Measurements from ENCODE around the gene ITGA1. TPM values are rescaled to one million over a fixed set of nuclear protein-coding genes. Genes with fewer than 3 reads are reported as not detected.

Gene ITGA1
- total and polyA plus RNA-seq, 5 donors from 2014 or later, result 0.37 TPM; not detected in 4

DNA sequence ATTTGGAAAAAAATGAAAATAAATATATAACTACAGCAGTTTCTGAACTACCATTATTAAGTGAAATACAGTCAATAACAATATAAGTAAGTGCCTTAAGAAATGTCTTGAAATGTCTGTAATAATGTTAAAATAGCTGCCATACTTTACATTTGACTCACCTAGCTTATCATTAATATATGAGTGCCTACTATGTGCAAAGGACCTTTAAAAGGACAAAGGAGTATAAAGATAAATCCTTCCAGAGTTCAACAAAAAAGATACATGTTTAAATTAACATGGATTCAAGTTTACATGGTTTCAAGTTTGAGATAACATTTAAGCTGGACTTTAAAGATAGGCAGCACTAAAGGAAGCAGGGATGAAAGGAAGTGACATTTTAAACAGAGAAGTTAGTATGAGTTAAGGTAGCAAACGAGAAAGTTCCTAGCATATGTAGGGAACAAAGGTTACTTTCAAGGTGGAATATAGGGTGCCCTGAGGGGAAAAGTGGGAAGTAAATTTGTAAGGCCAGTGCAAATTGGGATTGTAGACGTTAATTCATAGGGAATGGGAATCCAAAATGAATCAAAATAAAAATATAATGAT, 8.9 kb downstream of the ITGA1 start:
- no peak overlapping the region for H3K4me3 ChIP-seq (ENCODE audit: low read depth, low read length)
- no peaks in the 10 kb centered on the region for H3K9me3 ChIP-seq (ENCODE audit: control insufficient read depth in 2 of 2, low read length in 2 of 2)
- Mint-ChIP-seq H3K9me3 (no peaks in the 10 kb centered on the region), H3K27ac (peak overlapping the region in 1 of 3 donors; percentile 70), H3K4me1 (peaks cover 15 to 37% (median 24%) of the 10 kb centered on the region in 4 donors), H3K27me3 (peaks cover 29% of the 10 kb centered on the region), H3K4me3 (peak overlapping the region in 2 of 4 donors; percentile 57 to 98), H3K36me3 (no peaks in the 10 kb centered on the region)
- H3K27ac ChIP-seq (ENCODE audit: insufficient read depth, low read length, poor library complexity, severe bottlenecking), result no peak overlapping the region
- DNase-seq, result no peak
- no peak for ATAC-seq (ENCODE audit: low read depth in 2 of 2)
- peaks cover 4% of the 10 kb centered on the region for H3K27me3 ChIP-seq (ENCODE audit: control insufficient read depth, insufficient read depth, low read length)
- H3K4me1 ChIP-seq (ENCODE audit: control insufficient read depth, insufficient read depth, low read length, poor library complexity, severe bottlenecking), result peaks cover 26% of the 10 kb centered on the region
- H3K36me3 ChIP-seq (ENCODE audit: control insufficient read depth, insufficient read depth, low read length), result no peaks in the 10 kb centered on the region

DNA sequence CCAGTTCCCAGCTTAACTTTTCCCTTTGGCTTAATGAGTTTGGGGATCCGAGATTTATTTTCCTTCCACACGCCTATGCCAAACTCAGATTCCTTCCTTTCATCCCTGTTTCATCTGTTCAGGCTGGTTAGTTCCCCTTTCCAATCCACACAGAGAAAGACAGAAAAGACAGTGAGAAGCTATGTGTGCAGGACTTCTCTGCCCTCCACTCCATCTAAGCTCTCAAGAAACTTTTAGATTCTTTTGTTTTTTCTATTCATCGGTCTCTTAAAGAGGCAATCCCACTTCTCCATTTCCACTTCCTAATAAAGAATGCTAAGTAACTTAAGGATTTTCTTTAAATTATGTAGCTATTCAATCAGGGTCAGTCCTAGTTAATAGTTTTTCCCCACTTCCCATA, 11.2 kb downstream of the ITGA1 start:
- Histone ChIP-seq H3K36me3 (ENCODE audit: control insufficient read depth, insufficient read depth, low read length) (no peaks in the 10 kb centered on the region), H3K4me3 (ENCODE audit: low read depth, low read length) (peak overlapping the region; percentile 97), H3K27me3 (ENCODE audit: control insufficient read depth, insufficient read depth, low read length) (no peaks in the 10 kb centered on the region), H3K27ac (ENCODE audit: insufficient read depth, low read length, poor library complexity, severe bottlenecking) (peak overlapping the region; percentile 79), H3K4me1 (ENCODE audit: control insufficient read depth, insufficient read depth, low read length, poor library complexity, severe bottlenecking) (peaks cover 41% of the 10 kb centered on the region), H3K9me3 (ENCODE audit: control insufficient read depth in 2 of 2, low read length in 2 of 2) (no peaks in the 10 kb centered on the region)
- H3K27me3 Mint-ChIP-seq, result peaks cover 12% of the 10 kb centered on the region
- no peaks in the 10 kb centered on the region for H3K9me3 Mint-ChIP-seq
- H3K4me1 Mint-ChIP-seq, result peaks cover 21 to 55% (median 33%) of the 10 kb centered on the region in 4 donors
- peak overlapping the region in 2 of 3 donors; percentile 96 for H3K27ac Mint-ChIP-seq
- no peaks in the 10 kb centered on the region for H3K36me3 Mint-ChIP-seq
- DNase-seq (peak in 1 of 3 donors; percentile 5), ATAC-seq (ENCODE audit: low read depth in 2 of 2) (no peak)
- peak overlapping the region; percentile 96 to 98 (median 98) for H3K4me3 Mint-ChIP-seq

DNA sequence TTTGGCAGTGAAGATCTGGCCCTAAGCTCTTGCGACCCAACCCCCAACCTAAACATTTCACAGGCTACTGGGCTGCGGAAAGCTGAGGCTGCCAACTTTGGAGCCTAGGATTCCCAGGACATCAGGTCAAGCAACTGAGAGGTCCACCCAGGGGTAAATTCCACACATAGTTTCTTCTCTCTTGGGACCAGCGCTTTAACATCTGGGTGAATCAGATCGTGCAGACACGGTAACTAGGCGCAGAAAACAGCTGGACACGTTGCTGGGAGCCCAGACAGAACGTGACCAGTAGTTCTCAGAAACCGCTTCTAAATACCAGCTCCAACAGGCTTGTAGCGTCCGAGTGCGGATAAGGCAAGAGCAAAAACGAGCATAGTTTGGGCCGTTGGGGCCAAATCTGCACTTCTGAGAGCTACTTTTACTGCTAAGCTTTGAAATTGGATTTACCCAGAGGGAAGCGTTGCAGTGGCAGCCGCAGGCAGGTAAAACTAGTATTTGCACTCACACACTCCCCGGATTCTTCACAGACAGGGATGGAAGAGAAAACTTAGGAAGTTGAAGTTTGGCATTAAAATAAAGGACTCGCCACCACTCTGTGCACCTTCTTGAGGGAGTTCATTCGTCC, 11.8 kb downstream of the ITGA1 start:
- Histone ChIP-seq H3K4me1 (ENCODE audit: control insufficient read depth, insufficient read depth, low read length, poor library complexity, severe bottlenecking) (peaks cover 41% of the 10 kb centered on the region), H3K9me3 (ENCODE audit: control insufficient read depth in 2 of 2, low read length in 2 of 2) (no peaks in the 10 kb centered on the region), H3K36me3 (ENCODE audit: control insufficient read depth, insufficient read depth, low read length) (no peaks in the 10 kb centered on the region), H3K27me3 (ENCODE audit: control insufficient read depth, insufficient read depth, low read length) (no peaks in the 10 kb centered on the region), H3K27ac (ENCODE audit: insufficient read depth, low read length, poor library complexity, severe bottlenecking) (peak overlapping the region; percentile 79), H3K4me3 (ENCODE audit: low read depth, low read length) (peak overlapping the region; percentile 97)
- no peaks in the 10 kb centered on the region for H3K36me3 Mint-ChIP-seq
- peak overlapping the region; percentile 90 to 96 (median 96) for H3K27ac Mint-ChIP-seq
- peaks cover 26 to 60% (median 36%) of the 10 kb centered on the region in 4 donors for H3K4me1 Mint-ChIP-seq
- H3K9me3 Mint-ChIP-seq, result no peaks in the 10 kb centered on the region
- peaks cover 12% of the 10 kb centered on the region for H3K27me3 Mint-ChIP-seq
- DNase-seq (no peak), ATAC-seq (ENCODE audit: low read depth in 2 of 2) (peak; percentile 28 to 36)
- peak overlapping the region; percentile 96 to 98 (median 98) for H3K4me3 Mint-ChIP-seq

DNA sequence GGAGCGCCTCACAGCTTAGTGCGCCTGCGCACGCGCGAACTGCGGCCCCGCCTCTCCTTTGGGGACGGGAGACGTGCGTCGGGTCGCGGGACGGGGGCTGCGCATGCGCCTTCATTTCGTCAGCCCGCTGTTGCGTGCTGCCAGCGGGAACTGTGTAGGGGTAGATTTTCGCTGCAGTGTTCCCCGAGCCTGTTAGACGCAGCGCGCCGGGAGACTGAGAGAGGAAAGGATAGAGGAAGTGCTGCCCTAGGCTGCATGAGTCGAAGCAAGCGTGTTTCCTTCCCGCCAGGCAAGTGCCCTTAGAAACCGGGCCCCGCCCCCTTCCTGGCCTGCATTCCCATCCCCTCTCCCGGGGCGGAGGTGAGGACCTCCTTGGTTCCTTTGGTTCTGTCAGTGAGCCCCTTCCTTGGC, 12.3 kb downstream of the ITGA1 start:
- Histone ChIP-seq H3K36me3 (ENCODE audit: control insufficient read depth, insufficient read depth, low read length) (no peaks in the 10 kb centered on the region), H3K4me1 (ENCODE audit: control insufficient read depth, insufficient read depth, low read length, poor library complexity, severe bottlenecking) (peaks cover 41% of the 10 kb centered on the region), H3K27ac (ENCODE audit: insufficient read depth, low read length, poor library complexity, severe bottlenecking) (peak overlapping the region; percentile 79), H3K9me3 (ENCODE audit: control insufficient read depth in 2 of 2, low read length in 2 of 2) (no peaks in the 10 kb centered on the region), H3K27me3 (ENCODE audit: control insufficient read depth, insufficient read depth, low read length) (no peaks in the 10 kb centered on the region), H3K4me3 (ENCODE audit: low read depth, low read length) (peak overlapping the region; percentile 97)
- ATAC-seq (ENCODE audit: low read depth in 2 of 2) (peak; percentile 86 to 88), DNase-seq (peak; percentile 89 to 94 (median 93))
- H3K27ac Mint-ChIP-seq, result peak overlapping the region; percentile 90 to 96 (median 96)
- H3K4me3 Mint-ChIP-seq, result peak overlapping the region; percentile 96 to 98 (median 98)
- H3K27me3 Mint-ChIP-seq, result peaks cover 12% of the 10 kb centered on the region
- H3K4me1 Mint-ChIP-seq, result peaks cover 28 to 63% (median 37%) of the 10 kb centered on the region in 4 donors
- H3K9me3 Mint-ChIP-seq, result no peaks in the 10 kb centered on the region
- peaks cover 1% of the 10 kb centered on the region for H3K36me3 Mint-ChIP-seq

DNA sequence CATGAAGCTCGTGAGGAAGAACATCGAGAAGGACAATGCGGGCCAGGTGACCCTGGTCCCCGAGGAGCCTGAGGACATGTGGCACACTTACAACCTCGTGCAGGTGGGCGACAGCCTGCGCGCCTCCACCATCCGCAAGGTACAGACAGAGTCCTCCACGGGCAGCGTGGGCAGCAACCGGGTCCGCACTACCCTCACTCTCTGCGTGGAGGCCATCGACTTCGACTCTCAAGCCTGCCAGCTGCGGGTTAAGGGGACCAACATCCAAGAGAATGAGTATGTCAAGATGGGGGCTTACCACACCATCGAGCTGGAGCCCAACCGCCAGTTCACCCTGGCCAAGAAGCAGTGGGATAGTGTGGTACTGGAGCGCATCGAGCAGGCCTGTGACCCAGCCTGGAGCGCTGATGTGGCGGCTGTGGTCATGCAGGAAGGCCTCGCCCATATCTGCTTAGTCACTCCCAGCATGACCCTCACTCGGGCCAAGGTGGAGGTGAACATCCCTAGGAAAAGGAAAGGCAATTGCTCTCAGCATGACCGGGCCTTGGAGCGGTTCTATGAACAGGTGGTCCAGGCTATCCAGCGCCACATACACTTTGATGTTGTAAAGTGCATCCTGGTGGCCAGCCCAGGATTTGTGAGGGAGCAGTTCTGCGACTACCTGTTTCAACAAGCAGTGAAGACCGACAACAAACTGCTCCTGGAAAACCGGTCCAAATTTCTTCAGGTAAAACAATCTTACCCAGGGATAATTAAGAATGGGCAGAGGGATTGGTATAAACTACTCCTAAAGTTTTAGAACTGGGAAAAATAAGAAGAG, 12.9 kb downstream of the ITGA1 start:
- H3K27ac ChIP-seq (ENCODE audit: insufficient read depth, low read length, poor library complexity, severe bottlenecking), result peak overlapping the region; percentile 79
- H3K36me3 ChIP-seq (ENCODE audit: control insufficient read depth, insufficient read depth, low read length), result no peaks in the 10 kb centered on the region
- Mint-ChIP-seq H3K4me3 (peak overlapping the region; percentile 96 to 98 (median 98)), H3K4me1 (peaks cover 28 to 67% (median 39%) of the 10 kb centered on the region in 4 donors), H3K27me3 (peaks cover 12% of the 10 kb centered on the region), H3K9me3 (no peaks in the 10 kb centered on the region), H3K27ac (peak overlapping the region; percentile 90 to 96 (median 96)), H3K36me3 (peaks cover 5% of the 10 kb centered on the region)
- H3K27me3 ChIP-seq (ENCODE audit: control insufficient read depth, insufficient read depth, low read length), result no peaks in the 10 kb centered on the region
- ATAC-seq (ENCODE audit: low read depth in 2 of 2) (peak; percentile 39 to 45), DNase-seq (peak; percentile 33 to 58 (median 33))
- H3K4me1 ChIP-seq (ENCODE audit: control insufficient read depth, insufficient read depth, low read length, poor library complexity, severe bottlenecking), result peaks cover 41% of the 10 kb centered on the region
- H3K9me3 ChIP-seq (ENCODE audit: control insufficient read depth in 2 of 2, low read length in 2 of 2), result no peaks in the 10 kb centered on the region
- peak overlapping the region; percentile 97 for H3K4me3 ChIP-seq (ENCODE audit: low read depth, low read length)

DNA sequence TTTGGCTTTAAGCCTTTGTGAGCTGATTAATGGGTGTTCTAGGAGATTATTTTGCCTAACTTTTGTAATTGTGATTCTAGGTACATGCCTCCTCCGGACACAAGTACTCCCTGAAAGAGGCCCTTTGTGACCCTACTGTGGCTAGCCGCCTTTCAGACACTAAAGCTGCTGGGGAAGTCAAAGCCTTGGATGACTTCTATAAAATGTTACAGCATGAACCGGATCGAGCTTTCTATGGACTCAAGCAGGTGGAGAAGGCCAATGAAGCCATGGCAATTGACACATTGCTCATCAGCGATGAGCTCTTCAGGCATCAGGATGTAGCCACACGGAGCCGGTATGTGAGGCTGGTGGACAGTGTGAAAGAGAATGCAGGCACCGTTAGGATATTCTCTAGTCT, 13.6 kb downstream of the ITGA1 start:
- peak overlapping the region; percentile 29 for H3K27ac ChIP-seq (ENCODE audit: insufficient read depth, low read length, poor library complexity, severe bottlenecking)

DNA sequence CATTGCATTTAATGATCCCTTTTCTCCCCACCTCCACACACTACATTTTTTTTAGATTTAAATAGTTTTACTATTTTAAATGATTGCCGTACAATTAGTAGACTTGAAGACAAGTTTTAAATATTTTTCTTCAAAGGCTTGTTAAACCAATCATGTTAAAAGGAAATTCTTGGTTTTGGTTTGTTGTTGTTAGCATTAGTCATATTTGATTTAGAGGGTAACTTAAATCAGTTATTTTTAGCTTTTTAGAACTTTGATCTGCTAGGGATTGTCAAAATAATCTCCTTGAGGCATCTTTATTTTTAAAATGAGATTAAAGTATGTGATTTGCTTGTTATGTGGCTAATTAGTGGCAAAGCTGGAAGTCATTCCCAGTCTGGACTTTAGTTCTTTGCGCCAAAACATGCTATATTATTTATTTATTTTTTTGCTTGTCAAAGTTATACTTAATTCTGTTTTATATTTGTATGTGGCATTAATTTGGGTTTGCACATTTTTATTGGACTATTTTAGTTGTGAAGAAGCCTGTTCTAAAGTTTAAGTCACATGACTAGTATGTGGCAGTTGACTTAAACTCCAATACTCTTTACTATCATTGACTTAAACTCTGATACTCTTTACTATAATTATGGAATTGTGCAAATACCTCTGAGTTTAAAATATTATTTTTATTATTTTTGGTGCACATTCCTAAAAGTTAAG, 14.7 kb downstream of the ITGA1 start:
- Histone ChIP-seq H3K4me3 (ENCODE audit: low read depth, low read length) (peak overlapping the region; percentile 97), H3K27me3 (ENCODE audit: control insufficient read depth, insufficient read depth, low read length) (no peaks in the 10 kb centered on the region), H3K9me3 (ENCODE audit: control insufficient read depth in 2 of 2, low read length in 2 of 2) (no peaks in the 10 kb centered on the region), H3K36me3 (ENCODE audit: control insufficient read depth, insufficient read depth, low read length) (no peaks in the 10 kb centered on the region), H3K4me1 (ENCODE audit: control insufficient read depth, insufficient read depth, low read length, poor library complexity, severe bottlenecking) (peaks cover 41% of the 10 kb centered on the region), H3K27ac (ENCODE audit: insufficient read depth, low read length, poor library complexity, severe bottlenecking) (peak overlapping the region; percentile 29)
- peaks cover 28 to 72% (median 39%) of the 10 kb centered on the region in 4 donors for H3K4me1 Mint-ChIP-seq
- ATAC-seq (ENCODE audit: low read depth in 2 of 2) (no peak), DNase-seq (no peak)
- no peaks in the 10 kb centered on the region for H3K9me3 Mint-ChIP-seq
- H3K27ac Mint-ChIP-seq, result no peak overlapping the region
- peak overlapping the region; percentile 23 to 98 (median 32) for H3K4me3 Mint-ChIP-seq
- H3K27me3 Mint-ChIP-seq, result peaks cover 2% of the 10 kb centered on the region
- peaks cover 5% of the 10 kb centered on the region for H3K36me3 Mint-ChIP-seq

More for the DNA sequence above, 13.6 kb downstream of the ITGA1 start:
- Mint-ChIP-seq H3K9me3 (no peaks in the 10 kb centered on the region), H3K27ac (peak overlapping the region; percentile 67 to 96 (median 96)), H3K4me3 (peak overlapping the region; percentile 96 to 98 (median 98)), H3K36me3 (peaks cover 5% of the 10 kb centered on the region), H3K4me1 (peaks cover 28 to 72% (median 41%) of the 10 kb centered on the region in 4 donors), H3K27me3 (peaks cover 12% of the 10 kb centered on the region)
- H3K9me3 ChIP-seq (ENCODE audit: control insufficient read depth in 2 of 2, low read length in 2 of 2), result no peaks in the 10 kb centered on the region
- DNase-seq (peak in 1 of 3 donors; percentile 6), ATAC-seq (ENCODE audit: low read depth in 2 of 2) (no peak)
- H3K4me1 ChIP-seq (ENCODE audit: control insufficient read depth, insufficient read depth, low read length, poor library complexity, severe bottlenecking), result peaks cover 41% of the 10 kb centered on the region
- peak overlapping the region; percentile 97 for H3K4me3 ChIP-seq (ENCODE audit: low read depth, low read length)
- H3K27me3 ChIP-seq (ENCODE audit: control insufficient read depth, insufficient read depth, low read length), result no peaks in the 10 kb centered on the region
- no peaks in the 10 kb centered on the region for H3K36me3 ChIP-seq (ENCODE audit: control insufficient read depth, insufficient read depth, low read length)
